ENCODE data around the gene ARID4A. TPM values are rescaled to one million over a fixed set of nuclear protein-coding genes. Genes with fewer than 3 reads are reported as not detected.
A peak's percentile ranks its signal among the peaks of the same experiment; 100 is the strongest.

The ARID4A gene
- total and polyA plus RNA-seq, 2 of the 13 experiments (the other 11 are each of a cell fraction or from before 2014, with no cell fraction given): 7.2 to 9.7 TPM

DNA sequence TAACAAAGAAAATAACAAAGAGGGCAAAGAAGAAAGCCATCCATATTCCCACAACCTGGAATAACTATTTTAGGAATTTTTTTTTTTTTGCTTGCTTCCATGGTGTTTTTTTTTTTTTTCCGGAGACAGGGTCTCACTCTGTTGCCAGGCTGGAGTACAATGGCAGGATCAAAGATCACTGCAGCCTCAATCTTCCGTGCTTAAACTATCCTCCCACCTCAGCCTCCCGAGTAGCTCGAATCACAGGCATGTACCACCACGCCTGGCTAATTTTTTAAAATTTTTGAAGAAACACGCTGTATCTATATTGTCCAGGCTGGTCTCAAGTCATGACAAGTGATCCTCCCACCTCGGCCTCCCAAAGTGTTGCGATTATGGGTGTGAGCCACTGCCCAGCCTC is 20.2 kb upstream of the ARID4A start:
- H3K4me1 ChIP-seq (ENCODE audit: insufficient read depth, low read length): peaks cover 83% of the 10 kb centered on the region
- FAIRE-seq: no peak
- no peaks in the 10 kb centered on the region for H3K9me3 ChIP-seq (ENCODE audit: low read length)
- H3K27me3 ChIP-seq (ENCODE audit: control insufficient read depth in 1 of 2, insufficient read depth in 2 of 2, low read length in 2 of 2): no peaks in the 10 kb centered on the region
- POLR2A ChIA-PET: interaction anchor here (7.3 kb wide), 1 partner anchor 21 kb away, joined by 92 read pairs; the partner anchor contains the start of gene ARID4A
- TF ChIP-seq MIXL1 (CRISPR knock-in tag; IDR thresholded peaks at IDR 0.05): no peak
- no peak for TF ChIP-seq GTF2F1 (IDR thresholded peaks at IDR 0.05; ENCODE audit: low read length)
- no peak for TF ChIP-seq ZNF567 (CRISPR knock-in tag; IDR thresholded peaks at IDR 0.05; ENCODE audit: borderline replicate concordance)
- TF ChIP-seq, protein P1, sequence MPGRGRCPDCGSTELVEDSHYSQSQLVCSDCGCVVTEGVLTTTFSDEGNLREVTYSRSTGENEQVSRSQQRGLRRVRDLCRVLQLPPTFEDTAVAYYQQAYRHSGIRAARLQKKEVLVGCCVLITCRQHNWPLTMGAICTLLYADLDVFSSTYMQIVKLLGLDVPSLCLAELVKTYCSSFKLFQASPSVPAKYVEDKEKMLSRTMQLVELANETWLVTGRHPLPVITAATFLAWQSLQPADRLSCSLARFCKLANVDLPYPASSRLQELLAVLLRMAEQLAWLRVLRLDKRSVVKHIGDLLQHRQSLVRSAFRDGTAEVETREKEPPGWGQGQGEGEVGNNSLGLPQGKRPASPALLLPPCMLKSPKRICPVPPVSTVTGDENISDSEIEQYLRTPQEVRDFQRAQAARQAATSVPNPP (CRISPR knock-in tag; IDR thresholded peaks at IDR 0.05): no peak
- TF ChIP-seq, protein P2, sequence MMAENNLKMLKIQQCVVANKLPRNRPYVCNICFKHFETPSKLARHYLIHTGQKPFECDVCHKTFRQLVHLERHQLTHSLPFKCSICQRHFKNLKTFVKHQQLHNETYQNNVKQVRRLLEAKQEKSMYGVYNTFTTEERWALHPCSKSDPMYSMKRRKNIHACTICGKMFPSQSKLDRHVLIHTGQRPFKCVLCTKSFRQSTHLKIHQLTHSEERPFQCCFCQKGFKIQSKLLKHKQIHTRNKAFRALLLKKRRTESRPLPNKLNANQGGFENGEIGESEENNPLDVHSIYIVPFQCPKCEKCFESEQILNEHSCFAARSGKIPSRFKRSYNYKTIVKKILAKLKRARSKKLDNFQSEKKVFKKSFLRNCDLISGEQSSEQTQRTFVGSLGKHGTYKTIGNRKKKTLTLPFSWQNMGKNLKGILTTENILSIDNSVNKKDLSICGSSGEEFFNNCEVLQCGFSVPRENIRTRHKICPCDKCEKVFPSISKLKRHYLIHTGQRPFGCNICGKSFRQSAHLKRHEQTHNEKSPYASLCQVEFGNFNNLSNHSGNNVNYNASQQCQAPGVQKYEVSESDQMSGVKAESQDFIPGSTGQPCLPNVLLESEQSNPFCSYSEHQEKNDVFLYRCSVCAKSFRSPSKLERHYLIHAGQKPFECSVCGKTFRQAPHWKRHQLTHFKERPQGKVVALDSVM (CRISPR knock-in tag; IDR thresholded peaks at IDR 0.05): peak; percentile 91
- no peak for TF ChIP-seq CHD4 (IDR thresholded peaks at IDR 0.05; ENCODE audit: borderline replicate concordance, low read length)
- TF ChIP-seq ZNF598 (CRISPR knock-in tag; IDR thresholded peaks at IDR 0.05; ENCODE audit: borderline replicate concordance): no peak
- TF ChIP-seq KLF15 (CRISPR knock-in tag; IDR thresholded peaks at IDR 0.05; ENCODE audit: borderline replicate concordance): no peak
- H2AFZ ChIP-seq (ENCODE audit: low read length): no peak overlapping the region
- intact Hi-C loops (cut with micrococcal nuclease; ENCODE audit: unreplicated experiment) (no loop called here), in situ Hi-C loops (cut with HindIII; ENCODE audit: extremely low pct_ligation_motif_present, low pct_unique_long_range_greater_than_20kb) (no loop called here)
- no TSS peak for BruUV-seq (replicated peaks)
- peaks cover 90% of the 10 kb centered on the region for H3K79me2 ChIP-seq (ENCODE audit: insufficient read depth, low read length)
- CTCF ChIA-PET (ENCODE audit: low intra/inter-chr PET ratio, low total read pairs): no interaction called here
- H4K20me1 ChIP-seq (ENCODE audit: insufficient read depth, low read length): no peaks in the 10 kb centered on the region
- H3K27ac ChIP-seq (ENCODE audit: extremely low read length, insufficient read depth, low read length): no peak overlapping the region
- ATAC-seq: no peak
- no peak for DNase-seq (ENCODE audit: low spot score)
- no peak overlapping the region for H3K9ac ChIP-seq (ENCODE audit: insufficient read depth, low read depth, low read length)
- 93% methylated on average over 8 of the region's 8 CpGs for WGBS (ENCODE audit: low lambda C conversion rate)
- H3K4me3 ChIP-seq (replicated peaks in 1 of 3; ENCODE audit: insufficient read depth in 1 of 3, low read depth in 2 of 3, low read length in 3 of 3): no peak overlapping the region
- peaks cover 5 to 54% of the 10 kb centered on the region in 2 experiments; a peak in 4 of 5 replicates for H3K36me3 ChIP-seq (replicated peaks in 1 of 2; ENCODE audit: control insufficient read depth in 1 of 2, insufficient read depth in 2 of 2, low read length in 2 of 2)
- no peak overlapping the region for H3K4me2 ChIP-seq (ENCODE audit: low read depth, low read length)

Data from HepG2 (cell line).